ENCODE measurements around the gene POU3F3.

The POU3F3 gene

GRCh38 chr2:104825124-104825865 is 28.6 kb upstream of the POU3F3 start:
- no peak overlapping the region for H3K4me3 ChIP-seq (ENCODE audit: low read depth, low read length)
- no peak for DNase-seq (ENCODE audit: low read depth)

GRCh38 chr2:104826016-104826415 is 27.9 kb upstream of the POU3F3 start:
- no peak for TF ChIP-seq CTCF (IDR thresholded peaks at IDR 0.05; ENCODE audit: insufficient read depth, low read depth, low read length, missing control alignments)
- DNase-seq (ENCODE audit: low read depth), result no peak
- no peak overlapping the region for H3K4me3 ChIP-seq (ENCODE audit: low read depth, low read length)

More at GRCh38 chr2:104825124-104825865, 28.6 kb upstream of the POU3F3 start:
- TF ChIP-seq CTCF (IDR thresholded peaks at IDR 0.05; ENCODE audit: insufficient read depth, low read depth, low read length, missing control alignments), result no peak

GRCh38 chr2:104831742-104832141 is 22.2 kb upstream of the POU3F3 start:
- no peak overlapping the region for H3K4me3 ChIP-seq (ENCODE audit: low read depth, low read length)
- no peak for TF ChIP-seq CTCF (IDR thresholded peaks at IDR 0.05; ENCODE audit: insufficient read depth, low read depth, low read length, missing control alignments)
- no peak for DNase-seq (ENCODE audit: low read depth)

- DNase-seq (ENCODE audit: low read depth), result no peak
- TF ChIP-seq CTCF (IDR thresholded peaks at IDR 0.05; ENCODE audit: insufficient read depth, low read depth, low read length, missing control alignments), result no peak
- no peak overlapping the region for H3K4me3 ChIP-seq (ENCODE audit: low read depth, low read length)
These were observed 19.3 kb upstream of the POU3F3 start for GRCh38 chr2:104834431-104835153.

- DNase-seq (ENCODE audit: low read depth), result no peak
- no peak for TF ChIP-seq CTCF (IDR thresholded peaks at IDR 0.05; ENCODE audit: insufficient read depth, low read depth, low read length, missing control alignments)
- H3K4me3 ChIP-seq (ENCODE audit: low read depth, low read length), result no peak overlapping the region
These were observed 17.6 kb upstream of the POU3F3 start for GRCh38 chr2:104836265-104836664.

GRCh38 chr2:104836841-104837240 is 17.1 kb upstream of the POU3F3 start:
- TF ChIP-seq CTCF (IDR thresholded peaks at IDR 0.05; ENCODE audit: insufficient read depth, low read depth, low read length, missing control alignments), result no peak
- DNase-seq (ENCODE audit: low read depth), result no peak
- H3K4me3 ChIP-seq (ENCODE audit: low read depth, low read length), result no peak overlapping the region
